HL-60 (cell line): ENCODE data around the gene CAMK2B.

ENCODE experiments used
- CTCF ChIP-seq: IDR thresholded peaks from one replicate; pipeline ENCODE4 v1.5.1; 2011; ENCODE audit warnings: low read length, control low read depth, inconsistent platforms; ENCODE audit not compliant: insufficient read depth
- REST ChIP-seq: IDR thresholded peaks from 2 replicates; pipeline ENCODE4 v1.6.1; 2012; ENCODE audit warnings: low read depth; ENCODE audit not compliant: insufficient replicate concordance

GRCh38 chr7:44222074-44222473, 103.3 kb downstream of the CAMK2B start:
- TF ChIP-seq CTCF, result no peak
- no peak for TF ChIP-seq REST
